GM18909 (cell line): Measurements from ENCODE around the gene TP53RK.

Source experiments
- ATAC-seq: cut with Tn5 transposase; IDR thresholded peaks from one replicate; pipeline ENCODE4 v1.9.1; 2021; ENCODE audit warnings: mild to moderate bottlenecking; ENCODE audit not compliant: unreplicated experiment, poor library complexity

Gene TP53RK

DNA sequence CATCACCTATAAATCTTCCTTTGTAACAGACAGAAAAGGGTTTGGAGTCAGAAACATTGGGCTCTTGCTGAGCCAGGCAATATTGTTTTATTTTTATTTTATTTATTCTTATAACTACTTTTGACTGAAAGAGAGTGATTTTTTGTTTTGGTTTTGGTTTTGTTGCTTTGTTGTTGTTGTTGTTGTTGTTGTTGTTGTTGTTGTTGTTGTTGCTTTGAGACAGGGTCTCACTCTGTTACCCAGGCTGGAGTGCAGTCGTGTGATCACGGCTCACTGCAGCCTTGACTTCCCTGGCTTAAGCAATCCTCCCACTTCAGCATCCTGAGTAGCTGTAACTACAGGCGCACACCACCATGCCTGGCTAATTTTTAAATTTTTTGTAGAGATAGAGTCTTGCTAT lies 22.9 kb downstream of the TP53RK start:
- ATAC-seq: no peak

DNA sequence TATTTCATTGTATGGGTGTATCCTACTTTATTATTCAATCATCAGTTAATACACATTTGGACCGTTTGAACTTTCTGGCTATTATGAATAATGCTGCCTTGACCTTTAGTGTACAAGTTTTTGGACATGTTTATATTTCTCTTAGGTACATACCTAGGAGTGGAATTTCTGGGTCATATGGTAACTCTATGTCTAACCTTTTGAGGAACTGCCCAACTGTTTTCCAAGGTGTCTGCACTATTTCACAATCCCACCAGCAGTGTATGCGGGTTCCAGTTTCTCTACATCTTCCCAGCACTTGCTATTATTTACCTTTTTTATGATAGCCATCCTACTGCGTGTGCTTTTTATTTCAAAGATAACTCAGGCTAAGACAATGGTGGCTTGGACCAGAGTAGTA lies 23.6 kb downstream of the TP53RK start:
- no peak for ATAC-seq

DNA sequence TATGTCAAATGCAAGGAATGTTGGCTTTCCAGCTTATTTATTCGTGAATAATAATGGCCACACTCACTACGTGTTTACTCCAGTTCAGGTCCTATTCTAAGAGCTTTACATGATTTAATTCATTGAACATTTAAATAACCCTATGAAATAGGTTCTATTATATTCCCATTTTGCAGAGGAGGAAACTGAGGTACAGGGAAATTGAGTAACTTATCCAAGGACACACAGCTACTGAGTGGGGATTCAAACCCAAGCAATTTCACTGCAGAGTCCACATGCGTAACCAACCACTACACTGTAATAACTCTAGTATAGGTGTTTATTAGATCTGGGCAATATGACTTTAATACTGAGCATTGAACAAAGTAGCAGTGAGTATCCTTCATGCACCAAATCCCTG lies 25.7 kb downstream of the TP53RK start:
- ATAC-seq: no peak

DNA sequence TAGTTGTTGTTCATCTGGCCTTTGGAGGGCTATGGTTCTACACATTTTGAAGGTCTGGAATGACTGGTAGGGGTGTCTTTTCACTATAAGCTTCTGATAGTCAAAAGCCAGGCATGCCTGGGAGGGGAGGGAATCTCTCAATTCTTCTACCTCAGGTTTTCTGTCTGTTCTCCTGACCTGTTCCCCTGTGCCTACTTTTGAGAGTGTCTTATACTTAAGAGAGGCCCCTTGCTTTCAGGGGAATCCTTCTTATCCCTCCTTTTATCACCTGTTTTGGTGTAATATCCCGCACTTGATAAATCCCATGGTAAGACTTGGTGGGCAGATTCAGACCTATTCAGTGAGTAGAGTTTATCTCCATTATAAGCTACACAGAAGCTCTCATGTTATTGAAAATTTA lies 27.6 kb downstream of the TP53RK start:
- ATAC-seq: no peak

DNA sequence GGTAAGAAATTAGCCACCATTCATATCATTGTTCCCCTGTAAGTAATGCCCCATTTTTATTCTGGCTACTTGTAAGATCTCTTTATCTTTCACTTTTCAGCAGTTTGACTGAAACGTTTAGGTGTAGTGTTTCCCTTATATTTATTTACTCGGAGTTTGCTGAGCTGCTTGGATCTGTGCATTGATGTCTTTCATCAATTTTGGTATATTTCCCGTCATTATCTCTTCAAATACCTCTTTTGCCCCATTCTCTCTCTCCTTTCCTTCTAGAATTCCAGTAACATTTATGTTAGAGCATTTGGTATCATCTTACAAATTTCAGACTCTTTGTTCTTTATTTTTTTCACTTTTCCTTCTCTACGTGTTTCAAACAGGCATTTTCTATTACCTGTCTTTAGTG lies 28.8 kb downstream of the TP53RK start:
- no peak for ATAC-seq

DNA sequence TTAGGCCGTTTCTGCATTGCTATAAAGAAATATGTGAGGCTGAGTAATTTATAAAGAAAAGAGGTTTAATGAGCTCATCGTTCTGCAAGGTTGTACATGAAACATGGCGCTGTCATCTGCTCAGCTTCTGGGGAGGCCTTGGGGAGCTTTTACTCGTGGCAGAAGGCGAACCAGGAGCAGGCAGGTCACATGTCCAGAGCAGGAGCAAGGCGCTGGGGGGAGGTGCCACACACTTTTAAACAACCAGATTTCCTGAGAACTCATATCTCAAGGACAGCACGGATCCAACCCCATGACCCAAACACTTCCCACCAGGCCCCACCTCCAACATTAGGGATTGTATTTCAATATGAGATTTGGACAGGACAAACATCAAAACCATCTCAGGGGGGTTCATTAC lies 31.6 kb downstream of the TP53RK start:
- no peak for ATAC-seq

DNA sequence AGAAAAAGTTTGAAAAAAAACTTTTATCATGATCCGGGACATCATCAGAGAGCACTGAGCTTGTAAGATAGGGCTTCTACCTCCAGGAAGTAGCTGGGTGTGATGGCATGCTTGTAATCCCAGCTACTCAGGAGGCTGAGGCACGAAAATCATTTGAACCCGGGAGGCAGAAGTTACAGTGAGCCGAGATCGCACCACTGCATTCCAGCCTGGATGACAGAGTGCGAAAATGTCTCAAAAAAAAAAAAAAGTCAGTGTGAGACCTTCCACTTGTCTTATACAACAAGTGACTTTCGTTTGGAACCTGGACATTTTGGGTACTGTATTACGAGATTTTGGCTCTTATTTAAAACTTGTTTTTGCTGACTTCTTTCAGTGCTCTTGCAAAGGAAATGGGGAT lies 32.1 kb downstream of the TP53RK start:
- no peak for ATAC-seq

DNA sequence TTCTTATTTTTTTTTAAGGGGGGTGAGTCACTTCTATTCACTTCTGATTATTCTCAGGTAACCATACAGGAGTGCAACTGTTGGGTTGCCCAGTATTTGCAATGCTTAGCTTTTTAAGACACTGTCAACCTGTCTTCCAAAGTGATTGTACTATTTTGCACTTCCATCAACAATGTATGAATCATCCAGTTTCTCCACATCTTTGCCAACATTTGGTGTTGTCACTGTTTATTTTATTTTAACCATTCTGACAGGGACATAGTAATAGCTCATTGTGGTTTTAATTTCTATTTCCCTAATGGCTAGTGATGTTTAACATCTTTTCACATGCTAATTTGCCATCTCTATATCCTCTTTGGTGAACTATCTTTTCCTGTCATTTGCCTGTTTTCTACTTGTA lies 36.5 kb downstream of the TP53RK start:
- no peak for ATAC-seq

DNA sequence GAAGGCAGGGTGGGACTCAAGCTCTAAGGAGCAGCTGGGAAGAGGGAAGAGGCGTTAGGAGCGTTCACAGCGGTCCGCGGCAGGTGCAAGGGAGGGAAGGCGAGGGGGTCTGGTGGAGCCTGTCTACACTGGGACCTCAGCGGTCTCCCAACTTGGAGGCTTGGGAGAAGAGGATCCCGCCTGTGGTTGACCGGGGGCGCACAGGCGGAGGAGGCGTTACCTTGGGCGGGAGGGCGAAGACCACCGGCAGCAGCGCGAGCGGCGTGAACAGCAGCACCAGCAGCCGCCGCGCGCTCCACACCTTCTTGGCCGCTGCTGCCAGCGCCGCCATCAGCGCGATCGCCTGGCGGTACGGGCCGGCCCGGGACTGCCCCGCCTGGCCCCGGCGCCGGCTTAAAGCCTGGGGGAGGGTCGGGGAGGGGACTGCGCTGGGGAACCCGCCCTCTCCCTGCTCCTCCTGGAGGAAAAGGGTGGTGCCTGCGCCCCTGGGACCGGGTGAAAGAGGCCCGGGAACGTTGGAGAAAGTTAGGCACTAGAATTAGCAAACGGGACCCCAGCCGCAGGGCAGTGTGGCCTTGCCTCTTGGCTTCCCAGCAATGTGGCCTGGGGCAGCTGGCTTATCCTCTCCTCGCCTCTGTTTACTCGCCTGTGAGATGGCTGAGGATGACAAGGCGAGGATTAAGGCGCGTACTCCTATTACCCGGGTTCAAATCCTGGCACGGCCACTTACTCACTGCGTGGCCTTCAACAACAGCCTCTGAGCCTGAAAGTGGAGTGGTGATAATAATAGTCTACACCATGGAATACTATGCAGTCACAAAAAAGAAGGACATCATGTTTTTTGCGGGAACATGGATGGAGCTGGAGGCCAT lies 37.9 kb downstream of the TP53RK start, which contains the start of gene SLC13A3:
TSS of gene SLC13A3 (minus strand) at position 369 of the 872 bp plus-strand sequence. CDS start at position 331, 38 bp downstream.
- no peak for ATAC-seq

DNA sequence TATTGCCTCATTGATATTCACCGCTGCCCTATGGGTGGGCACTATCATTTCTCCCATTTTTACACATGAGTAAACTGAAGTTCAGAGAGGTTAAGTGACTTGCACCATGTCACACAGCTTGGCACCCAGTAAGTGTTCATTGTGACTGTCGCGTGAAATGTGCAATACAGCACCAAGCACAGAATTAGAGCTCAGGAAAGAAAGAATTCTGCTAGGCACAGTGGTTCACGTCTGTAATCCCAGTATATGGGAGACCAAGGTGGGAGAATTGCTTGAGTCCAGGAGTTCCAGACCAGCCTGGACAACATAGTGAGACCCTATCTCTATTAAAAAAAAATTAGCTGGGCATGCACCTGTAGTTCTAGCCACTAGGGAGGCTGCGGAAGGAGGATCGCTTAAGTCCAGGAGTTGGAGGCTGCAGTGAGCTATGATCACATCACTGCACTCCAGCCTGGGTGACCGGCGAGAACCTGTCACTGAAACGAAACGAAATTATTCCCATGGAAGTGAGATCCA lies 38.6 kb downstream of the TP53RK start:
- no peak for ATAC-seq

DNA sequence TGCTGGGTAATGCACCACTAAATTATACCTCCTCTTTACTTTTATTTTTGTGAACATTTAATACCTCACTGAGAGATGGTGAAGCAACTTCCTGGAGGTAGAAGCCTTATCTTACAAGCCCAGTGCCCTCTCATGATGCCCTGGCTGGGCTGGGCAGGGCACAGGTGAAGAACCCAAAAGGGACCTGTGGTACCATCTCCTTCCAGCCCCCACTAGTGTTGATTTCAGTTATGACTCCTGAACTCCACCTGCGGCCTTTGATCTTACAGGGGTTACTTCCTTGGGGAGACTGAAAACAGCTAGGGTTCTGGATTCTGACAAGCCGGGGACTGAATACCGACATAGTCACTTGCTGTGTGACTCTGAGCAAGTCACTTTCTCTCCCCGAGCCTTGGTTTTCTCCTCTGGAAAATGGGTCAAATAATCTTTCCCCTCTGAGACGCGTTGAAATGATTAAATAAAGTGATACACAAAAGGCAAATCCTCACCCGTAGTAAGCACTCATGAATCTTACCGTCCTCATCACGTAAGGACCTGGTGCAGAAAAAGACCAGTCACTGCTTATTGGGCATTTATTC lies 39.2 kb downstream of the TP53RK start:
- no peak for ATAC-seq

DNA sequence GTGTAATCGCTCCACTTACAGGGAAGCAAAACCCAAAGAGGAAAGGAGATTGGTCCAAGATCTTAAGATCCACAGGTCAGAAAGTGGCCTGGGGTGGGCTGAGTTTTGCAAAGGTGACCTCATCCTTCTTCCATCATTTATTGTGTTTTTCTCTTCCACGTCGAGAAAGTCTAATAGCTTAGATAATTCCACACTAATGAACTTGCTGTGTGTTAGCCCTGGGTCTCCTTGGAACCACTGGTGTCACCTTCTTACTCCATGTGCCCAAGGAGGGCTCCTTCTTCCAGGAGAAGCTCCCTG lies 39.6 kb downstream of the TP53RK start:
- no peak for ATAC-seq

DNA sequence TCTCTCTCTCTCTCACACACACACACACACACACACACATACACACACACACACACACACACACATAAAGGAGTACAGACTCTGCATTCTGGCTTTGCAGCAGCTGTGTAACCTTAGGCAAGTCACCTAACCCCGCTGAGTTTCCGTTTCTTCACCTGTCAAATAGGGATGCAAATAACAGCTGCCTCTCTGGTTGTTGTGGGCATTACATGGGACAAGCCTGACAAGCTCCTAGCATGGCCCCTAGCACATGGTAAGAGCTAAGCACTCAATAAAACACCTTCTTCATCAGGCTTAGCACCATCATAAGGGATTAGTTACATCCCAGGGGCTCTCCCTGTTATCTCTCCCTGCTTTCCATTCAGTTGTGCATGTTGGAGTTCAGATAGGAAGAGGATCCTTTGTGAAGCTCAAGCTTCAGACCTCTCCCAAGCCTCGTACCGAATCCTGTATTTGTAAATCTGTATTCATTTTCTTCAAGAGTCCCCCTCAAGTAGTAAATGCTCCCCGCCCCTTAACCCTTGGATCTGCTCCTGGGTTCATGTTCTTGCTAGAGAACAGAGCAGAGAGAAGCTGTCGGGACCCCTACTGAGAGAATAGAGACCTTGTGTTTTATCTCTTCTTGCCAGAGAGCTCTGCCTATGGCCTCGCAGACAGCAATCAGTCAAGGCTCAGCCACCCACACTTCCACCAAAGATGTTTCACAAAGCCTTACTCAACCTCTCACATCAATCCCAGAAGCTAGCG lies 40.2 kb downstream of the TP53RK start:
- ATAC-seq: no peak

DNA sequence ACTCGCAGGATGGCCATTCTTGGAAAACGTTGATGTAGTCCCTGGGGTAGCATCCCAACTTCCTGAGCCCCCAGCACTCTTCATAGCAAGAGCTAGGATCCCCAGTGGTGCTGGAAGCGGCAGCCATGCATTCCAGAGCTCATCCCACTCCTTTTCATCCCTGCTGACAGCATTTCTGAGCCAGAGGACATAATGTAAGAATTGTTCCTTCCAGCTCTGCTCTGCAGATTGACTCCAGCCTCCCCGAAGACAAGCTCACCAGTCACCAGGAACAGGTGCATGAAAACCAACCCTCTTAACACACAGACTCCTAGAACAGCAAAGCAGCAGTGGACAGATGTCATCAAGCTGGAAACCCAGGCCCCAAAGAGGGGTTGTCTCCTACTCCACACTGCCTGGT lies 41.8 kb downstream of the TP53RK start:
- no peak for ATAC-seq

DNA sequence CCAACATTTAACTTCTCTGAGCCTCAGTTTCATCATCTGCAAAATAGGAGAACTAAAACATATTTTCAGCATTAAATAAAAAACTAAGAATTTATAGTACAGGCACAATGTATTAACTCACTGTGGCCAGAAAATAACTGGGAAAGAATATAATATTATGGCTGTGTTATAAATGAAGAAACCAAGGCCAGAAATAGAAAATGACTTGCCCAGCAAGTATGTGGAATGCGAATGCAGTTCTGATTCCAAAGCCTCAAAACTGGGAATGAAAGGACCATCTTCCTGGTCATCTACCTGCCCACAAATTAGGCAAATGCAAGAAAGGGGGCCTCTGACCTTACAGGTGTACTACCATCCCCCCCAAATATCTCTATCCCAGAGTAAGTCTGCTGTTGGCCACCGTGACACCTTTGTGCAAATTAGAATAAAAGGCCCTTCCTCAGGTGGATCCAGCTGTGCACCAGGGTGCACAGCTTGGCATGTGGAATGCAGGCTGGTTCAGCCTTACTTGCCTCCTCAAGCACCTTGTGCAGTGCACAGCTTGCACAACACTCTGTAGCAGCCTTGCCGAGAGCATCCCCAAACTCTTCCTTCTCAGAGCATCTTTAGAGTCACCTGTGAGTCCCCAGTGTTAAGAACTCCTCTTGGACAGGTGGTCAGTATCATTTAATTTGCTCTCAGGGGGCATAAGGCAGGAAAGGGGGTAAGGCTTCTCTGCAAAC lies 42.4 kb downstream of the TP53RK start:
- no peak for ATAC-seq

DNA sequence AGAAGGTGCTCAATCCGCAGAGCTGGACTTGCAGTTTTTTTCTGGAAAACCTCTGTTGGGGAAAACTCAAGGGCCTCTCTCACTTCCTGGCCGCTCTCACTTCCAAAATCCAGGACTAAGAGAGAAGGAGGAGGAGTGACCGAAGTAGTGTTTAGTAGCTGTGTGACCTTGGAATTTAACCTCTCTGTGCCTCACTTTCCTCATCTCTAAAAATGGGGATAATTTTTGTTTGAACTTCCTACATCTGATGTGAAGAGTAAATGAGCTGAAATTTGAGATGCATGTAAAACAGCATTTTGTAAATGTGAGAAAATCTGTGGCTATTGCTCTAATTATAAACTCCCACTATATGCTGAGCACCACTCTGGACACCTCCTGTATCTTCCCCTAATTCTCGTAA lies 43.1 kb downstream of the TP53RK start:
- no peak for ATAC-seq

DNA sequence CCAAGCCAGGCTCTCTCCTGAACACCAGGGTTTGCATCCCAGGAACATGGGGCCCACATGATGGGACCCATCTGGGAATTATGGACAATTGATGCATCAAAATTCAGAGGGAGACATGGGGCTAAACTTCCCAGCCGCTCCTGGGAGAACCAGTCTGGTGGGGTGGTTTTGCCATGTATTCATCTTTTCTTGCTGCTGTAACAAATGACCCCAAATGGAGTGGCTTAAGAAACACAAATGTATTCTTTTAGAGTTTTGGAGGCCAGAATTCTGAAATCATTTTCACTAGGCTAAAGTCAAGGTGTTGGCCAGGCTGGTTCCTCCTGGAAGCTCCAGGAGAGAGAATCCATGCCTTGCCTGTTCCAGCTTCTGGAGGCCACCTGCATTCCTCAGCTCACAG lies 44.5 kb downstream of the TP53RK start:
- ATAC-seq: no peak

DNA sequence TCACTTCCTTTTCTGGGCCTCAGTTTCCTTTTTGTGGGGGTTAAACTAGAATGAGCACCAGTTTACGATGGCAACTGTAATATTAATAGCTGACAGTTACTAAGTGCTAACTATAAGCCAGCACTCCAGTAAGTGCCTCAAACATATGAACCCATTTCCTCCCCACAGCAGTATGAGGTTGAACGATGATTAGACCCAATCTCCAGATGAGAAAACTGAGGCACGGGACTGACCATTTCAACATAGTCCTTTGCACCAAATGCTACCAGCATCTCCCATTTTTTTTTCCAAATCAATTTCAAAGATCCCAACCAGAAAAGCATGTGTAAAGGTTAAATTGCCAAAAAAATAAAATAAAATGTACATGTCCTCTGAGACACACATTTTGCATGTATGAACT lies 45.1 kb downstream of the TP53RK start:
- ATAC-seq: no peak

DNA sequence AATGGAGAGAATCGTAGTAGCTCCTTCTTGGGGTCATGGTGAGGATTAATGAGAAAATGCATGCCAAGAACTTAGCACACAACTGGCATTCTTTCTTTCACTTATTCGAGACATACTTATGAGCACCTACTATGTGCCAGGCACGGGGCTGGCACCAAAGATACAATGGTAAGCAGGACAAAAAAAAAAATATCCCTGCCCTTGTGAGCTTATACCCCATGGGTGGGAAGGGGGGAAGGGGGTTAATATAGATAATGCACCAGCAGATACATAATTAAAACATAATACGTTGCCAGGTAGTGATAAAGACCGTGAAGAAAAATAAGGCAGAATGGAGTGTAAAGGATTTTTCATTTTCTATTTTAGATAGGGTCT lies 46.3 kb downstream of the TP53RK start:
- ATAC-seq: no peak

DNA sequence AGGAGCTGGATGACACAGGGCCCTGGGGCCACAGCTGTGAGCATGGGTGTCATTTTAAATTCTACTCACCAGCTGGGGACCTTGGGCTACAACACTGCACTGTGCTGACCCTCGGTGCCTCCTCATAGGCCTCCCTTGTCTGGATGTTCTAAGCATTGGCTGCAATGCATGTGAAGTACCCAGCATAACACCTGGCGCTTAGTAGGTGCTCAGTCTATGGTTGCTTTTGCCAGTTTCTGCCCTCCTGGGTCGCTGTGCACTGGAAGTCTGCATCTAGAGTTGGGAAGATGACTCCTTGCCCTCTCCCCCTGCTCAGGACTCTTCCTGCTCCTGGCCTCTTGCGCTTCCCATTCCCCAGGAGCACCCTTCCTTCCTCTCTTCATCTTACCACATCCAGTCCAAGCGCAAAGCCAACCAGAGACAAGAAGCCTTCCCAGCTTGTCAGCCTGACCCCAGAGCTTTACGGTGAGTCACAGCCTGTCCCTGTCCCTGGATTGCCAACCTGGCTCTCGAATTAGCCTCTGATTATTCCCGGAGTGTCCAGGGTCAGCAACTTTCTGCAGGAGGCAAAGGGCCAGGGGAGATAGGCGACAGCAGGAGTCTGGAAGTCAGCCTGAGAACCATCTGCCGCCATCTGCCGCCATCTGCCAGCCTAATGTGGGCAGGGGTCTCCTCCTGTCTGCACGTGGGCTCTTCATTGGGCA lies 46.8 kb downstream of the TP53RK start:
- ATAC-seq: no peak
